Heart left ventricle (tissue), 16 donors: ENCODE results near the gene TFIP11. TPM values are rescaled to one million over a fixed set of nuclear protein-coding genes. Genes with fewer than 3 reads are reported as not detected.

Experiments used
- ATAC-seq, 4 donors: fragments of 200-7000 bp; cut with Tn5 transposase; one replicate each; pipeline ENCODE4 v1.9.1; 2020 to 2022; ENCODE audit warnings: moderate library complexity in 4 of 4, mild to moderate bottlenecking in 3 of 4, moderate number of reproducible peaks in 1 of 4
- DNase-seq, 5 donors: peaks; one replicate each; pipeline ENCODE4 v3.0.0-alpha.2; 2020
- H3K27ac ChIP-seq, 12 donors: fragments of 200-600 bp; sonication (generic) in 4 of 12; one replicate each; pipeline versions ENCODE4 v1.5.0 to v1.8.0; 2016 to 2022; ENCODE audit warnings: mild to moderate bottlenecking in 2 of 12
- H3K27me3 ChIP-seq, 9 donors: fragments of 200-600 bp; sonication (generic) in 2 of 9; one replicate each; pipeline versions ENCODE4 v1.5.1 to v1.8.0; 2016 to 2022; ENCODE audit warnings: mild to moderate bottlenecking in 3 of 9
- H3K36me3 ChIP-seq, 9 donors: fragments of 200-600 bp; sonication (generic) in 2 of 9; one replicate each; pipeline versions ENCODE4 v1.5.0 to v1.8.0; 2018 to 2022; ENCODE audit warnings: mild to moderate bottlenecking in 2 of 9
- H3K4me1 ChIP-seq, 12 donors: fragments of 200-600 bp; sonication (generic) in 4 of 12; one replicate each; pipeline versions ENCODE4 v1.5.0 to v1.8.0; 2016 to 2022; ENCODE audit warnings: mild to moderate bottlenecking in 3 of 12
- H3K4me3 ChIP-seq, 12 donors: fragments of 200-600 bp; sonication (generic) in 4 of 12; one replicate each; pipeline versions ENCODE4 v1.5.0 to v1.8.0; 2017 to 2022; ENCODE audit warnings: mild to moderate bottlenecking in 9 of 12, moderate library complexity in 4 of 12
- H3K9me3 ChIP-seq, 12 donors: fragments of 200-600 bp; sonication (generic) in 4 of 12; one replicate each; pipeline versions ENCODE4 v1.5.0 to v1.8.0; 2016 to 2022; ENCODE audit warnings: mild to moderate bottlenecking in 1 of 12
- CTCF ChIP-seq, 12 donors: fragments of 200-600 bp; sonication (generic) in 4 of 12; IDR thresholded peaks; one replicate each; pipeline versions ENCODE4 v1.5.0 to v1.8.0; 2018 to 2022; ENCODE audit warnings: antibody characterized with exemption in 12 of 12, mild to moderate bottlenecking in 5 of 12
- POLR2A ChIP-seq, 2 donors: fragments of 450-650 bp; IDR thresholded peaks; one replicate each; pipeline ENCODE4 v1.6.1; 2017; ENCODE audit warnings: antibody characterized with exemption in 2 of 2, mild to moderate bottlenecking in 2 of 2, moderate library complexity in 2 of 2
- WGBS, 4 donors: extraction: QIAGEN DNeasy Blood & Tissue Kit in 2 of 4; methylation state at CpG; one replicate each; pipeline versions ENCODE4 v1.1.5 to v1.1.7; 2013 to 2018; 5-methylcytosine and 5-hydroxymethylcytosine counted together
- intact Hi-C, 10 donors: fragments of 100-400 bp; cut with DNase I; formaldehyde crosslinking; loops; one replicate each; pipeline versions ENCODE4 v1.11.1 to v1.14.2; 2022
- polyA plus RNA-seq, 2 donors: library from polyadenylated mRNA; stranded (reverse); fragments of 200-250 nt; gene quantifications; one replicate each; pipeline ENCODE4 v1.2.3, GENCODE V29; 2013
- total RNA-seq, 9 donors: library from RNA; depleted of rRNA in 2 of 9; stranded (reverse); fragments of >200 nt in 2 of 9; fragmentation: NEBNext Ultra II Directional in 3 of 9; extraction: Animal tissue kit (Norgen Biotek cat#: 25700) in 3 of 9; gene quantifications; one replicate each; pipeline versions ENCODE4 v1.1.0 to v1.2.4, GENCODE V29; 2016 to 2023
- donor health status: ischemic (EF 13 %, LVEDD 7.1; RV severe dilation, severe dysfunction).
- donor health status: healthy with polysubstance abuse.
- donor health status: DM: no; HTN: yes; CAD: no.
- donor health status: DM: no; HTN: no; CAD: no.
- donor health status: ischemic (EF 25% LVEDD 6.9; RV normal size, moderate dysfunction).
- donor health status: ischemic (EF 25% LVEDD 5.7; RV mildly dilated, moderate dysfunction).
- donor health status: healthy.
- donor health status: DM: yes; HTN: yes; CAD: no.
- donor health status: ischemic (EF 35%, LVEDD 5.7; RV mildly dilated, moderate dysfunction).
- donor health status: nonischemic (EF 11% LVEDD 7.7; RV severe dilation, severe dysfunction).
- donor health status: DM: yes; HTN: yes; CAD: no.
- donor health status: PGD.
- donor health status: ischemic (EF 29% LVEDD 5.4; RV normal size, mild dysfunction).
- donor health status: nonischemic (EF 23%, LVEDD 6.1; RV moderate dilation, normal function).

The TFIP11 gene
- total and polyA plus RNA-seq, 11 donors, result 15.1 to 28.0 (median 23.1) TPM

GRCh38 chr22:26549902-26550497 lies 37.7 kb upstream of the TFIP11 start:
- peak in 3 of 4 donors; percentile 6 to 29 (median 24) for ATAC-seq

GRCh38 chr22:26548984-26549383 lies 36.7 kb upstream of the TFIP11 start:
- H3K27me3 ChIP-seq, result no peaks in the 10 kb centered on the region
- H3K9me3 ChIP-seq, result no peaks in the 10 kb centered on the region
- peaks cover 0 to 85% (median 40%) of the 10 kb centered on the region in 12 donors for H3K4me1 ChIP-seq
- no peak overlapping the region for H3K4me3 ChIP-seq
- DNase-seq (no peak), ATAC-seq (no peak)
- peak overlapping the region in 8 of 12 donors; percentile 1 to 88 (median 66) for H3K27ac ChIP-seq
- no peaks in the 10 kb centered on the region for H3K36me3 ChIP-seq
- TF ChIP-seq CTCF (IDR thresholded peaks at IDR 0.05) (no peak), POLR2A (IDR thresholded peaks at IDR 0.05) (no peak)
- 32 to 61% (median 54%) methylated on average over 6 of the region's 6 CpGs for WGBS, 4 donors
- intact Hi-C loops, result no loop called here

More at GRCh38 chr22:26549902-26550497, 37.7 kb upstream of the TFIP11 start:
- DNase-seq, result no peak
- Histone ChIP-seq H3K9me3 (no peaks in the 10 kb centered on the region), H3K36me3 (peaks cover 0 to under 1% (median 0%) of the 10 kb centered on the region in 9 donors), H3K4me1 (peaks cover 0 to 85% (median 43%) of the 10 kb centered on the region in 12 donors), H3K27me3 (no peaks in the 10 kb centered on the region), H3K27ac (peak overlapping the region in 10 of 12 donors; percentile 67 to 89 (median 82)), H3K4me3 (no peak overlapping the region)
- WGBS, 4 donors, result 84 to 93% (median 86%) methylated on average over 4 of the region's 4 CpGs
- intact Hi-C loops, result loop anchor here in 1 of 10 donors (5.0 kb wide), 1 partner anchor 48 kb away; no protein-coding TSS in a partner anchor
- TF ChIP-seq CTCF (IDR thresholded peaks at IDR 0.05) (no peak), POLR2A (IDR thresholded peaks at IDR 0.05) (no peak)

- no peak overlapping the region for H3K4me3 ChIP-seq
- H3K4me1 ChIP-seq, result peaks cover 0 to 78% (median 36%) of the 10 kb centered on the region in 12 donors
- no peaks in the 10 kb centered on the region for H3K36me3 ChIP-seq
- H3K27me3 ChIP-seq, result no peaks in the 10 kb centered on the region
- TF ChIP-seq POLR2A (IDR thresholded peaks at IDR 0.05), result no peak
- no peak for TF ChIP-seq CTCF (IDR thresholded peaks at IDR 0.05)
- no peak for DNase-seq
- 92 to 96% (median 93%) methylated on average over 3 of the region's 3 CpGs for WGBS, 4 donors
- intact Hi-C loops, result no loop called here
- H3K9me3 ChIP-seq, result no peaks in the 10 kb centered on the region
- no peak for ATAC-seq
- peak overlapping the region in 3 of 12 donors; percentile 76 to 88 (median 85) for H3K27ac ChIP-seq
These were observed 36.0 kb upstream of the TFIP11 start for GRCh38 chr22:26548303-26548702.

- Histone ChIP-seq H3K9me3 (no peaks in the 10 kb centered on the region), H3K27me3 (no peaks in the 10 kb centered on the region), H3K27ac (peak overlapping the region in 3 of 12 donors; percentile 17 to 88 (median 73)), H3K36me3 (peaks cover 0 to 4% (median 0%) of the 10 kb centered on the region in 9 donors), H3K4me1 (peaks cover 0 to 73% (median 35%) of the 10 kb centered on the region in 12 donors), H3K4me3 (no peak overlapping the region)
- no peak for TF ChIP-seq POLR2A (IDR thresholded peaks at IDR 0.05)
- TF ChIP-seq CTCF (IDR thresholded peaks at IDR 0.05), result no peak
- 92 to 99% (median 95%) methylated on average over 4 of the region's 4 CpGs for WGBS, 4 donors
- DNase-seq (no peak), ATAC-seq (no peak)
- intact Hi-C loops, result no loop called here
These were observed 35.6 kb upstream of the TFIP11 start for GRCh38 chr22:26547837-26548236.
